DOHH2 (cell line): ENCODE measurements around the gene GATAD2B.

Experiments used
- EZH2phosphoT487 ChIP-seq: fragments of 200-600 bp; sonication (generic); IDR thresholded peaks from 2 replicates; pipeline ENCODE4 v1.6.1; 2017; ENCODE audit warnings: borderline replicate concordance, mild to moderate bottlenecking, antibody characterized with exemption, low read length, moderate library complexity, mixed read lengths
- TF ChIP-seq, protein P1 (sequence below): fragments of 200-600 bp; sonication (generic); IDR thresholded peaks from one replicate; pipeline ENCODE4 v1.5.1; 2014; ENCODE audit warnings: antibody characterized with exemption, mild to moderate bottlenecking, low read depth, low read length; ENCODE audit not compliant: poor library complexity, severe bottlenecking

DNA sequence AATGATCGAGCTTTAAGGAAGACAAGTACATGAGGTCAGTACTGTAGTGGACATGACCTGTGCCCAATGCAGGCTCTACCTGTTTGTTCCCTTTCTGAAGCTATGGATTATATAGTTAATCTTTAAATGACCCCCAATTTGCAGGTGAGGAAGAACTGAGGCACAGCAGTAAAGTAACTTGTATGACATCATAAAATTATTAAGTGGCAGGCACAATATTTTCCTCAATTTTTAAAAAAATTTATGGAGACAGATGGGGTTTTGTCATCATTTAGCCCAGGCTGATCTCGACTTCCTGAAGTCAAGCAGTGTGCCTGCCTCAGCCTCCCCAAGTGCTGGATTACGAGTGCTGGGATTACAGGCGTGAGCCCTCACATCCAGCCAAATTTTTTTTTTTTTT is 3.6 kb upstream of the GATAD2B start:
- TF ChIP-seq, protein P1, sequence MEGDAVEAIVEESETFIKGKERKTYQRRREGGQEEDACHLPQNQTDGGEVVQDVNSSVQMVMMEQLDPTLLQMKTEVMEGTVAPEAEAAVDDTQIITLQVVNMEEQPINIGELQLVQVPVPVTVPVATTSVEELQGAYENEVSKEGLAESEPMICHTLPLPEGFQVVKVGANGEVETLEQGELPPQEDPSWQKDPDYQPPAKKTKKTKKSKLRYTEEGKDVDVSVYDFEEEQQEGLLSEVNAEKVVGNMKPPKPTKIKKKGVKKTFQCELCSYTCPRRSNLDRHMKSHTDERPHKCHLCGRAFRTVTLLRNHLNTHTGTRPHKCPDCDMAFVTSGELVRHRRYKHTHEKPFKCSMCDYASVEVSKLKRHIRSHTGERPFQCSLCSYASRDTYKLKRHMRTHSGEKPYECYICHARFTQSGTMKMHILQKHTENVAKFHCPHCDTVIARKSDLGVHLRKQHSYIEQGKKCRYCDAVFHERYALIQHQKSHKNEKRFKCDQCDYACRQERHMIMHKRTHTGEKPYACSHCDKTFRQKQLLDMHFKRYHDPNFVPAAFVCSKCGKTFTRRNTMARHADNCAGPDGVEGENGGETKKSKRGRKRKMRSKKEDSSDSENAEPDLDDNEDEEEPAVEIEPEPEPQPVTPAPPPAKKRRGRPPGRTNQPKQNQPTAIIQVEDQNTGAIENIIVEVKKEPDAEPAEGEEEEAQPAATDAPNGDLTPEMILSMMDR: no peak
- TF ChIP-seq EZH2phosphoT487: no peak
